GM12891 (cell line): ENCODE data around the gene SLC15A4.

Source experiments
- PAX5 ChIP-seq: IDR thresholded peaks from 2 replicates; pipeline ENCODE4 v1.6.1; 2011; ENCODE audit warnings: low read length, moderate library complexity, mild to moderate bottlenecking; ENCODE audit not compliant: insufficient read depth, severe bottlenecking
- POLR2A ChIP-seq: IDR thresholded peaks from 2 replicates; pipeline ENCODE4 v1.6.1; 2011; ENCODE audit warnings: low read depth, low read length, control low read depth
- POLR2AphosphoS5 ChIP-seq: IDR thresholded peaks from 2 replicates; pipeline ENCODE4 v1.6.1; 2011; ENCODE audit warnings: low read depth, low read length, control low read depth
- SPI1 ChIP-seq: IDR thresholded peaks from 2 replicates; pipeline ENCODE4 v1.6.1; 2011; ENCODE audit warnings: low read depth, low read length, control low read depth
- TAF1 ChIP-seq: IDR thresholded peaks from 2 replicates; pipeline ENCODE4 v1.6.1; 2011; ENCODE audit warnings: low read depth, low read length, control low read depth

DNA sequence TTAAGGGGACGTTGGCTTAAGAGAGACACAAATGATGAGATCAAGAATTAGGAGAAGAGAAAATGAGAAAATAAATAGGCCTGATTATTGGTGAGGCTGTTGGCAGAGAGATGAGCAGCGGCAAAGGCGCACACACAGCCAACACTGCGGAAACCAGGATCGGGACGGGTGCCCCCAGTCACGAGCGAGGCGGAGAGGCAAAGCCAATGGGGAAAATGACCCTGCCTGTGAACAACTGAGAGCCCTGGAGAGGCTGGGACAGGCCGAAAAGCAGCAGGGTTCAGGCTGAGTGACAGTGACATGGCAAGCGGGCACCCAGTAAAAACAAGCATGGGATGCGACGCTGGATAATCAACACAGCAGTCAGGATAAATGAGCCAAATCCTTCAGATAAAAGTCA is 21.0 kb downstream of the SLC15A4 start:
- TF ChIP-seq POLR2AphosphoS5 (no peak), POLR2A (no peak), PAX5 (no peak), SPI1 (no peak), TAF1 (no peak)
